ENCODE results near the gene GMDS. TPM values are rescaled to one million over a fixed set of nuclear protein-coding genes. Genes with fewer than 3 reads are reported as not detected.

Gene GMDS
- total RNA-seq, 1 donor from 2014 or later = 30.1 TPM

DNA sequence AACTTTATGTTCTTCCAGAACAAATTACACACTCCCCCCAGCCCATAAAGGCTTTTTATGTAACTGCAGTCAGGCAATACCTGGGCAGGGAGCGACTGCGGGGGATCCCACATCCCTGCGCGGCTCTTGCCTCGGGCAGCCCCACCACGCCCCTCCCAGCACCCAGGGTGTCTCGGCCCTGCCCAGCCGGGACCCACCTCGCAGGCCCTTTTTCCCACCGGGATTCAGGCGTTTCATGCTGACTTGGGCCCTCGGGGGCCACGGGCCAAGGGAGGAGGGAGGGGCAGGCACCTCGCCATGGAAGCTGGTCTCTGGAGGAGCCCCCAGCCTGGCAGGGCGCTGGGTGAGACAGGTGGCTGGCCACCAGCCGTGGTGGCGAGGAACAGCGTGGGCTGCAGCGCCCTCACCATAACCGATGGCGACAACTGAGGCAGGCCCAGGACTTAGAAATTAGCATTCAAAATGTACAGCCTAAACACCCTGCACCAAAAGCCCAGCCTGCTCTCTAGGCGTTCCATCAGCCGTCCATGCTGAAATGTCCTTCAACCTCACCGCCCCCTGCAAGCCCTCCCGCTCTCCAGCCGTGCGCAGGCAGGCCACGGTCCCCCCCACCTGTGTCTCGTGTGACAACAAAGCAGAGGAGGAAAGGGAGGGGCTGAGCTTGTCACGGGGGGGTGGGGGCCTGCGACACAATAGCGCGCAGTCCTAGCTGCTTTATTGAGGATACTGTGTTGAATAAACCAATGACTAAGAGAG lies 650.8 kb downstream of the GMDS start:
- Mint-ChIP-seq H3K4me3 (no peak overlapping the region), H3K27ac (no peak overlapping the region), H3K36me3 (ENCODE audit: low read depth) (no peaks in the 10 kb centered on the region), H3K4me1 (peaks cover 3% of the 10 kb centered on the region), H3K27me3 (peaks cover 38% of the 10 kb centered on the region), H3K9me3 (no peaks in the 10 kb centered on the region)
- ChIA-PET POLR2A (no interaction called here), CTCF (interaction anchor here (0.6 to 6.0 kb wide), 9 partner anchors 9 to 1159 kb away, joined by 3 to 91 read pairs (median 4); partner anchors contain the start of gene MYLK4)
- intact Hi-C loops (cut with micrococcal nuclease) = no loop called here
- no peak for ATAC-seq (ENCODE audit: low read depth)
- no peak for DNase-seq
- TF ChIP-seq, protein P1, sequence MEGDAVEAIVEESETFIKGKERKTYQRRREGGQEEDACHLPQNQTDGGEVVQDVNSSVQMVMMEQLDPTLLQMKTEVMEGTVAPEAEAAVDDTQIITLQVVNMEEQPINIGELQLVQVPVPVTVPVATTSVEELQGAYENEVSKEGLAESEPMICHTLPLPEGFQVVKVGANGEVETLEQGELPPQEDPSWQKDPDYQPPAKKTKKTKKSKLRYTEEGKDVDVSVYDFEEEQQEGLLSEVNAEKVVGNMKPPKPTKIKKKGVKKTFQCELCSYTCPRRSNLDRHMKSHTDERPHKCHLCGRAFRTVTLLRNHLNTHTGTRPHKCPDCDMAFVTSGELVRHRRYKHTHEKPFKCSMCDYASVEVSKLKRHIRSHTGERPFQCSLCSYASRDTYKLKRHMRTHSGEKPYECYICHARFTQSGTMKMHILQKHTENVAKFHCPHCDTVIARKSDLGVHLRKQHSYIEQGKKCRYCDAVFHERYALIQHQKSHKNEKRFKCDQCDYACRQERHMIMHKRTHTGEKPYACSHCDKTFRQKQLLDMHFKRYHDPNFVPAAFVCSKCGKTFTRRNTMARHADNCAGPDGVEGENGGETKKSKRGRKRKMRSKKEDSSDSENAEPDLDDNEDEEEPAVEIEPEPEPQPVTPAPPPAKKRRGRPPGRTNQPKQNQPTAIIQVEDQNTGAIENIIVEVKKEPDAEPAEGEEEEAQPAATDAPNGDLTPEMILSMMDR (IDR thresholded peaks at IDR 0.05) = no peak

DNA sequence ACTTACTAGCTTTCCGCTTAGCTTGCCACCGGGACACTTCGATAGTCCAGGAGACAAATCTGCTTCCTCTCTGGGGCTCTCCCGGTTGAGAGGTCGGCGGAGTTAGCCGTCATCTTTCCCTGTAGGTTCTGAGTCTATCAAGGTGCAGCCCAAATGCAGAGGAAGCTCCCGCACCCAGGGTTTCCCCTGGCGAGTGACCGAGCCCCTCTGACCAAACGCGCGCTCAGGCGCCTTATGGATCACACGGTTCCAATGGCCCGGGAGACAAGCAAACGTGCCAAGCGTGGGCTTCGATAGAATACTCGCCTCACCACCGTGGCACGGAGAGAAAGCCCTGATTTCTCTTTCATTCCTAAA lies 651.5 kb downstream of the GMDS start:
- no peaks in the 10 kb centered on the region for H3K9me3 Mint-ChIP-seq
- POLR2A ChIA-PET = no interaction called here
- ATAC-seq (ENCODE audit: low read depth) (no peak), DNase-seq (no peak)
- H3K4me1 Mint-ChIP-seq = peaks cover 3% of the 10 kb centered on the region
- no peak overlapping the region for H3K4me3 Mint-ChIP-seq
- TF ChIP-seq, protein P1 (IDR thresholded peaks at IDR 0.05) = no peak
- peaks cover 38% of the 10 kb centered on the region for H3K27me3 Mint-ChIP-seq
- H3K36me3 Mint-ChIP-seq (ENCODE audit: low read depth) = no peaks in the 10 kb centered on the region
- intact Hi-C loops (cut with micrococcal nuclease) = no loop called here
- CTCF ChIA-PET = interaction anchor here (0.6 to 0.9 kb wide), 2 partner anchors 9 to 760 kb away, joined by 3 read pairs; no protein-coding TSS in a partner anchor
- no peak overlapping the region for H3K27ac Mint-ChIP-seq

DNA sequence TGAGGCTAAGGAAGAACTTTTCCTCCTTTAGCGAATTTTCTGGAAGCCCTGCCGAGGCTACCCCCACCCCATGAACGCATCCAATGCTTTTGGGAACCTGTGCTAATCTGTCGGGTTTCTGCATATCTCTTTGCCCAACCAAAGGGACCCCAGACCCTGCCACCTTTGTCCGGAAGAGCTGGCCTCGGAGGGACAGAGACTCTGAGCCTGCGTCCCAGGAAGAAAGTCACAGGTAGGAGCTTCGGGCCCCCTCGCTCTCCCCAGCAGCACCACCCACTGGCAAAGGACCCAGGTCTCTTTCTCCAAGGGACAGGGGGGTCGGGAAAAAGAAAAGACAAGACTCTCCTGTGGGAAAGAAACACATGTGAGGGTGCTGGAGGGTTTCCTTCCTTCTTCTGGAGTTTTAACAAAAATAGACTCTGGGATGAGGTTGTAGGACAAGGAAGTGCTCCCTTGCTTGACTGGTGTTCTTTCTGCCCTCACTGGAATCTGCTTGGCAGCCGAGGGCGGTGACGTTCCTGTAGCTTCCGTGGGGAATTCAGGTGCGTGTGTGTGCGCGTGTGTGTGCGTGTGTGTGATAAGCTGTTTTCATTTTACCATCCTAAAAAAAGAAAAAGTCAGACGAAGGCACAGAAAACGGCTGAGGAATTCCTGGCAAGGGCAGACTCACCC lies 652.0 kb downstream of the GMDS start:
- no peak for DNase-seq
- POLR2A ChIA-PET = no interaction called here
- Mint-ChIP-seq H3K27me3 (peaks cover 38% of the 10 kb centered on the region), H3K4me3 (no peak overlapping the region), H3K4me1 (peaks cover 3% of the 10 kb centered on the region), H3K27ac (no peak overlapping the region), H3K36me3 (ENCODE audit: low read depth) (no peaks in the 10 kb centered on the region), H3K9me3 (no peaks in the 10 kb centered on the region)
- CTCF ChIA-PET = interaction anchor here (0.6 to 0.9 kb wide), 2 partner anchors 8 to 761 kb away, joined by 3 read pairs; no protein-coding TSS in a partner anchor
- intact Hi-C loops (cut with micrococcal nuclease) = no loop called here
- TF ChIP-seq, protein P1 (IDR thresholded peaks at IDR 0.05) = no peak
- ATAC-seq (ENCODE audit: low read depth) = no peak

DNA sequence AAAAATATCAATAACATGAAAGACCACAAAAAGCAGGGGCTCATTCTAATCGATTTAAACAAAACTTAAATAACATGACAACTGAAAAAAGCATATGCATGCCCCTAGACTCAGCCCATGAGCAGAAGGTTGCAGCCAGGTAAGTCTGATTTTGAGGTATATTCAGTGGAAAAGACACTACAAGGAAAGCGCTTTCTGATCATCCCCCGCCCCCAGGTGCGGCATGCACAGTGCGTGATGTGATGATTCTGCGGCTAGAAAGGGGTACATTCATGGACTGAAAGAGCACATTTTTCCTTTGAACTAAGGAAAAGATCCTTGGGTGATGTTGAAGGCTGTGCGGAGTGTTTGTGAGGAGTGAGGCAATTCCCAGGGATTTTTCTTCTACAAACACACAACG lies 652.6 kb downstream of the GMDS start:
- DNase-seq (no peak), ATAC-seq (ENCODE audit: low read depth) (no peak)
- Mint-ChIP-seq H3K36me3 (ENCODE audit: low read depth) (no peaks in the 10 kb centered on the region), H3K27ac (no peak overlapping the region), H3K4me3 (no peak overlapping the region), H3K4me1 (peaks cover 3% of the 10 kb centered on the region), H3K9me3 (no peaks in the 10 kb centered on the region), H3K27me3 (peaks cover 34% of the 10 kb centered on the region)
- TF ChIP-seq, protein P1 (IDR thresholded peaks at IDR 0.05) = no peak
- intact Hi-C loops (cut with micrococcal nuclease) = no loop called here
- POLR2A ChIA-PET = no interaction called here
- CTCF ChIA-PET = interaction anchor here (1.1 kb wide), 1 partner anchor 1042 kb away, joined by 4 read pairs; no protein-coding TSS in a partner anchor

DNA sequence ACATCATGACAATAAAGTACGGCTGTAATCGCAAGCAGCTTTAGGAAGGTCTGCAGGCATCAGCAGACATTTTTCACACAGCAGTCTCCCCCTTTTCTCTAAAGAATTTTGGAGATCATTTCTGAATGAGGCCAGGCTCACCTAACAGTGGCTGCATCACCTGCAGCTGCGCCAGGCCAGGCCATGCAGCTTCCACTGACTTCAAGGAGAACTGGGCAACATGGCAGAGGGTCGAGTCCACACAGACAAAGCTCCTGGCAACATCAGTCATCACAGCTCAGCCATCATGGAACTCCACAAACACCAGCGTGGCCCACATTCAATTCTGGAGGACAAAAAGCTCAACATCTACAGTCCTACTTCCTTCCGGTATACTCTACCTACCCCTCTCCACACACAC lies 653.5 kb downstream of the GMDS start:
- intact Hi-C loops (cut with micrococcal nuclease) = no loop called here
- CTCF ChIA-PET = interaction anchor here (1.1 to 1.2 kb wide), 2 partner anchors 512 to 1043 kb away, joined by 3 to 4 read pairs; no protein-coding TSS in a partner anchor
- ATAC-seq (ENCODE audit: low read depth) (no peak), DNase-seq (no peak)
- Mint-ChIP-seq H3K4me1 (peaks cover 3% of the 10 kb centered on the region), H3K36me3 (ENCODE audit: low read depth) (no peaks in the 10 kb centered on the region), H3K27me3 (peaks cover 27% of the 10 kb centered on the region), H3K4me3 (no peak overlapping the region), H3K9me3 (no peaks in the 10 kb centered on the region), H3K27ac (no peak overlapping the region)
- TF ChIP-seq, protein P1 (IDR thresholded peaks at IDR 0.05) = no peak
- POLR2A ChIA-PET = no interaction called here
